A673 (cell line): ENCODE data around the gene SLC6A9. TPM values are rescaled to one million over a fixed set of nuclear protein-coding genes. Genes with fewer than 3 reads are reported as not detected.

Experiments used
- BruUV-seq: library from RNA; stranded (reverse); fragments of 400-500 nt; replicated peaks from 2 replicates; lab custom pipeline; 2021; lab: Mats Ljungman, UMichigan
- CTCF ChIA-PET: fragments of 300-600 bp; sonication (Branson Sonifier 250); formaldehyde crosslinking; loops from one replicate; lab custom pipeline; 2022; ENCODE audit warnings: antibody characterized with exemption; lab: Charles Lee
- POLR2A ChIA-PET: fragments of 300-600 bp; sonication (Branson Sonifier 250); formaldehyde crosslinking; loops from one replicate; lab custom pipeline; 2022; ENCODE audit warnings: antibody characterized with exemption; ENCODE audit not compliant: low non-redundant PET; lab: Charles Lee
- DNase-seq: peaks from one replicate; pipeline ENCODE4 v3.0.0-alpha.2; 2015; ENCODE audit warnings: low spot score
- H3K27ac ChIP-seq: fragments of 200-600 bp; sonication (generic); 2 replicates; pipeline ENCODE4 v1.5.1; 2016; ENCODE audit warnings: mixed run types, low read depth, mild to moderate bottlenecking, mixed read lengths, antibody characterized with exemption, low read length; ENCODE audit not compliant: poor library complexity, severe bottlenecking
- H3K27me3 ChIP-seq: fragments of 200-600 bp; sonication (generic); replicated peaks from 2 replicates; pipeline ENCODE4 v1.6.1; 2017; ENCODE audit warnings: mixed run types, low read depth, mild to moderate bottlenecking, mixed read lengths, antibody characterized with exemption, low read length; ENCODE audit not compliant: insufficient read depth, poor library complexity
- H3K36me3 ChIP-seq: fragments of 200-600 bp; sonication (generic); 2 replicates; pipeline ENCODE4 v1.6.1; 2016; ENCODE audit warnings: mixed run types, mild to moderate bottlenecking, mixed read lengths, antibody characterized with exemption, low read length; ENCODE audit not compliant: insufficient read depth, poor library complexity, severe bottlenecking
- H3K4me1 ChIP-seq: fragments of 200-600 bp; sonication (generic); 2 replicates; pipeline ENCODE4 v1.6.1; 2017; ENCODE audit warnings: mixed run types, mild to moderate bottlenecking, mixed read lengths, antibody characterized with exemption, low read length; ENCODE audit not compliant: insufficient read depth, poor library complexity, severe bottlenecking
- H3K4me3 ChIP-seq: fragments of 200-600 bp; sonication (generic); 2 replicates; pipeline ENCODE4 v1.5.1; 2016; ENCODE audit warnings: low read depth, mixed run types, mild to moderate bottlenecking, mixed read lengths, low read length; ENCODE audit not compliant: poor library complexity, severe bottlenecking
- H3K9me3 ChIP-seq: fragments of 200-600 bp; sonication (generic); 2 replicates; pipeline ENCODE4 v1.6.1; 2016; ENCODE audit warnings: mixed run types, low read depth, mild to moderate bottlenecking, mixed read lengths, antibody characterized with exemption, low read length; ENCODE audit not compliant: poor library complexity, severe bottlenecking
- EZH2 ChIP-seq: fragments of 200-600 bp; sonication (generic); IDR thresholded peaks from 2 replicates; pipeline ENCODE4 v1.6.1; 2017; ENCODE audit warnings: borderline replicate concordance, low read depth, mild to moderate bottlenecking, mixed read lengths, antibody characterized with exemption, low read length; ENCODE audit not compliant: poor library complexity, severe bottlenecking
- intact Hi-C: fragments of 100-400 bp; cut with micrococcal nuclease; formaldehyde crosslinking; loops from one replicate; pipeline ENCODE4 v1.10.0; 2022; ENCODE audit not compliant: unreplicated experiment
- total RNA-seq: library from RNA; stranded (reverse); gene quantifications from 2 replicates; pipeline ENCODE4 v1.2.3, GENCODE V29; 2021
- TF ChIP-seq, protein P1 (sequence below): fragments of 300-800, 200-600 bp; sonication (generic); conservative IDR thresholded peaks from 2 replicates; pipeline ENCODE4 v1.5.1; 2017; ENCODE audit warnings: low read depth, mild to moderate bottlenecking, antibody characterized with exemption, low read length, moderate library complexity, mixed read lengths

The SLC6A9 gene
- total RNA-seq, 1 experiment from 2014 or later, result 31.4 TPM

GRCh38 chr1:44040418-44040817 lies 9.2 kb upstream of the SLC6A9 start:
- no peak overlapping the region for H3K27ac ChIP-seq
- DNase-seq, result no peak
- no peaks in the 10 kb centered on the region for H3K9me3 ChIP-seq
- intact Hi-C loops, result no loop called here
- no peak overlapping the region for H3K4me3 ChIP-seq
- no peaks in the 10 kb centered on the region for H3K36me3 ChIP-seq
- ChIA-PET POLR2A (no interaction called here), CTCF (no interaction called here)
- no peak for TF ChIP-seq EZH2
- TF ChIP-seq, protein P1, sequence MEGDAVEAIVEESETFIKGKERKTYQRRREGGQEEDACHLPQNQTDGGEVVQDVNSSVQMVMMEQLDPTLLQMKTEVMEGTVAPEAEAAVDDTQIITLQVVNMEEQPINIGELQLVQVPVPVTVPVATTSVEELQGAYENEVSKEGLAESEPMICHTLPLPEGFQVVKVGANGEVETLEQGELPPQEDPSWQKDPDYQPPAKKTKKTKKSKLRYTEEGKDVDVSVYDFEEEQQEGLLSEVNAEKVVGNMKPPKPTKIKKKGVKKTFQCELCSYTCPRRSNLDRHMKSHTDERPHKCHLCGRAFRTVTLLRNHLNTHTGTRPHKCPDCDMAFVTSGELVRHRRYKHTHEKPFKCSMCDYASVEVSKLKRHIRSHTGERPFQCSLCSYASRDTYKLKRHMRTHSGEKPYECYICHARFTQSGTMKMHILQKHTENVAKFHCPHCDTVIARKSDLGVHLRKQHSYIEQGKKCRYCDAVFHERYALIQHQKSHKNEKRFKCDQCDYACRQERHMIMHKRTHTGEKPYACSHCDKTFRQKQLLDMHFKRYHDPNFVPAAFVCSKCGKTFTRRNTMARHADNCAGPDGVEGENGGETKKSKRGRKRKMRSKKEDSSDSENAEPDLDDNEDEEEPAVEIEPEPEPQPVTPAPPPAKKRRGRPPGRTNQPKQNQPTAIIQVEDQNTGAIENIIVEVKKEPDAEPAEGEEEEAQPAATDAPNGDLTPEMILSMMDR, result no peak
- BruUV-seq, result no TSS peak
- H3K27me3 ChIP-seq, result no peaks in the 10 kb centered on the region
- H3K4me1 ChIP-seq, result peaks cover 19% of the 10 kb centered on the region

GRCh38 chr1:44038876-44039657 lies 7.8 kb upstream of the SLC6A9 start:
- TF ChIP-seq EZH2, result no peak
- TF ChIP-seq, protein P1, result no peak
- intact Hi-C loops, result loop anchor here (2.0 to 5.0 kb wide), 2 partner anchors 277 to 510 kb away; no protein-coding TSS in a partner anchor
- no peak overlapping the region for H3K4me3 ChIP-seq
- no peaks in the 10 kb centered on the region for H3K36me3 ChIP-seq
- H3K27me3 ChIP-seq, result no peaks in the 10 kb centered on the region
- DNase-seq, result no peak
- POLR2A ChIA-PET, result no interaction called here
- BruUV-seq, result no TSS peak
- H3K27ac ChIP-seq, result no peak overlapping the region
- H3K4me1 ChIP-seq, result peaks cover 19% of the 10 kb centered on the region
- no peaks in the 10 kb centered on the region for H3K9me3 ChIP-seq
- CTCF ChIA-PET, result no interaction called here

DNA sequence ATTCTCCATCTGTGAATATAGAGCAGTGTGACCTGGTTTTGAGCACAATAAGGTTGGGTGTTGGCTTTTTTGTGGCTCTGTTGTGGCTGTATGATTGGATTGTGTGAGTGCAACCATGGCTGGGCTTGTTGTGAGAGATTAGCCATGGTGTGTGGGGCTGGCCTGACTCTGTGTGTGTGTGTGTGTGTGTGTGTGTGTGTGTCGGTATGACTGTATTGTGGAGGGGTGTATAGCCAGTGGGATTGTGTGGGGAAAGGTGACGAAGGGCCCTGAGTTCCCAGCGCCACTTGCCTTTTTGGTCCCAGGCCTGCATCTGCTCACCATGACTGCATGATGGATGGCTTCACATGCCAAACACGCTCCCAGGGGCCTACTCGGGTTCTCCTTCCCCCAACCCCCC lies 5.9 kb upstream of the SLC6A9 start:
- TF ChIP-seq EZH2, result no peak
- TF ChIP-seq, protein P1, result no peak
- POLR2A ChIA-PET, result no interaction called here
- intact Hi-C loops, result loop anchor here (5.0 kb wide), 1 partner anchor 275 kb away; no protein-coding TSS in a partner anchor

More for the DNA sequence above, 5.9 kb upstream of the SLC6A9 start:
- no peaks in the 10 kb centered on the region for H3K27me3 ChIP-seq
- H3K4me3 ChIP-seq, result no peak overlapping the region
- no peaks in the 10 kb centered on the region for H3K36me3 ChIP-seq
- no peak for DNase-seq
- CTCF ChIA-PET, result interaction anchor here (0.6 to 2.3 kb wide), 4 partner anchors 11 to 273 kb away, joined by 4 to 14 read pairs (median 10); no protein-coding TSS in a partner anchor
- peaks cover 20% of the 10 kb centered on the region for H3K4me1 ChIP-seq
- H3K27ac ChIP-seq, result no peak overlapping the region
- H3K9me3 ChIP-seq, result no peaks in the 10 kb centered on the region
- BruUV-seq, result no TSS peak
